Glutamatergic neuron (in vitro differentiated cells): ENCODE data around the gene C2CD2. TPM values are rescaled to one million over a fixed set of nuclear protein-coding genes. Genes with fewer than 3 reads are reported as not detected.

Source experiments
- DNase-seq: peaks from one replicate; pipeline ENCODE4 v3.0.0; 2022
- H3K27ac Mint-ChIP-seq: one replicate; pipeline ENCODE4 v1.8.0; 2020; ENCODE audit warnings: mild to moderate bottlenecking, mixed read lengths, inconsistent platforms; ENCODE audit not compliant: unreplicated experiment
- H3K27me3 Mint-ChIP-seq: one replicate; pipeline ENCODE4 v1.8.0; 2020; ENCODE audit warnings: mild to moderate bottlenecking, moderate library complexity, mixed read lengths, inconsistent platforms; ENCODE audit not compliant: unreplicated experiment
- H3K36me3 Mint-ChIP-seq: one replicate; pipeline ENCODE4 v1.8.0; 2020; ENCODE audit warnings: mild to moderate bottlenecking, mixed read lengths, inconsistent platforms; ENCODE audit not compliant: unreplicated experiment
- H3K4me1 Mint-ChIP-seq: one replicate; pipeline ENCODE4 v1.8.0; 2020; ENCODE audit warnings: mild to moderate bottlenecking, low read depth, mixed read lengths, inconsistent platforms; ENCODE audit not compliant: unreplicated experiment
- H3K4me3 Mint-ChIP-seq: one replicate; pipeline ENCODE4 v1.8.0; 2020; ENCODE audit warnings: mild to moderate bottlenecking, mixed read lengths, inconsistent platforms; ENCODE audit not compliant: unreplicated experiment
- H3K9me3 Mint-ChIP-seq: one replicate; pipeline ENCODE4 v1.8.0; 2020; ENCODE audit warnings: mild to moderate bottlenecking, moderate library complexity, mixed read lengths, inconsistent platforms; ENCODE audit not compliant: unreplicated experiment
- CTCF ChIP-seq: fragments of 200-600 bp; sonication (generic); IDR thresholded peaks from one replicate; pipeline ENCODE4 v1.5.0; 2021; ENCODE audit not compliant: partially characterized antibody, unreplicated experiment
- long read RNA-seq: library from polyadenylated mRNA; unstranded; transcript quantifications from one replicate; pipeline ENCODE4 v2.0.0, GENCODE V29; 2020; ENCODE audit not compliant: unreplicated experiment
- total RNA-seq: library from RNA; stranded (reverse); fragmentation: NEBNext Ultra II Directional; extraction: Animal tissue kit (Norgen Biotek cat#: 25700); gene quantifications from one replicate; pipeline ENCODE4 v1.2.1, GENCODE V29; 2021; ENCODE audit not compliant: unreplicated experiment

C2CD2 gene
- 0.78 TPM for total RNA-seq
- long read RNA-seq: 0 reads

- peak; percentile 40 for DNase-seq
- Mint-ChIP-seq H3K4me1 (peaks cover 5% of the 10 kb centered on the region), H3K36me3 (no peaks in the 10 kb centered on the region), H3K9me3 (peaks cover 12% of the 10 kb centered on the region), H3K27ac (no peak within 1 kb of the TSS), H3K4me3 (peak within 1 kb of the TSS; percentile 70), H3K27me3 (peaks cover 15% of the 10 kb centered on the region)
- no peak for TF ChIP-seq CTCF
These were observed at the start of gene C2CD2 for GRCh38 chr21:41953831-41954653. TSS of gene C2CD2 (minus strand) at chr21:41954018. CDS start at chr21:41953648, 370 bp downstream.

GRCh38 chr21:42003051-42003461, 49.2 kb upstream of the C2CD2 start:
- no peak overlapping the region for H3K4me3 Mint-ChIP-seq
- peaks cover 6% of the 10 kb centered on the region for H3K36me3 Mint-ChIP-seq
- no peaks in the 10 kb centered on the region for H3K4me1 Mint-ChIP-seq
- H3K27ac Mint-ChIP-seq: no peak overlapping the region
- H3K27me3 Mint-ChIP-seq: no peaks in the 10 kb centered on the region
- TF ChIP-seq CTCF: no peak
- DNase-seq: no peak
- peaks cover 2% of the 10 kb centered on the region for H3K9me3 Mint-ChIP-seq

- Mint-ChIP-seq H3K4me1 (no peaks in the 10 kb centered on the region), H3K27me3 (no peaks in the 10 kb centered on the region), H3K27ac (no peak overlapping the region)
These were observed 48.7 kb upstream of the C2CD2 start for GRCh38 chr21:42002421-42002958.

DNA sequence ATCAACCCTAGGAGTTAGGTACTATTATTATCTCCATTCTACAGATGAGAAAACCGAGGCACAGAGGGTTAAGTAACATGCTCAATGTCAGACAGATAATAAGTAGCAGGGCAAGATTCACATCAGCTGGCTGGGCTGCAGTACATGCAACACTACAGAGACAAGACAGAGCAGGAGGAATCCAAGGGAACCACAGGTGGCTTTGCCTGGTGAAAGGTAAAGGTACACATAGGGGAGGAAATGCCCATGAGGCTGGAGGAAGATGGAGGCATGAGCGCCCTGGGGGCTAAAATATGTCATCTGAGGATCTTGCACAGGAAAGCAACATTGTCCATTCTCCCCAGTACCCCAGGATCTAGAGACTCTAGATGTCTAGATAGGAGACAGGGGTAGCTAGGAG, 48.0 kb upstream of the C2CD2 start:
- H3K27ac Mint-ChIP-seq: no peak overlapping the region
- no peaks in the 10 kb centered on the region for H3K4me1 Mint-ChIP-seq
- H3K27me3 Mint-ChIP-seq: no peaks in the 10 kb centered on the region
- DNase-seq: no peak
- no peak overlapping the region for H3K4me3 Mint-ChIP-seq
- peaks cover 2% of the 10 kb centered on the region for H3K9me3 Mint-ChIP-seq
- peaks cover 6% of the 10 kb centered on the region for H3K36me3 Mint-ChIP-seq
- TF ChIP-seq CTCF: no peak

More at GRCh38 chr21:42002421-42002958, 48.7 kb upstream of the C2CD2 start:
- peaks cover 2% of the 10 kb centered on the region for H3K9me3 Mint-ChIP-seq
- TF ChIP-seq CTCF: no peak
- no peak for DNase-seq
- H3K4me3 Mint-ChIP-seq: no peak overlapping the region
- peaks cover 6% of the 10 kb centered on the region for H3K36me3 Mint-ChIP-seq

- Mint-ChIP-seq H3K4me3 (no peak overlapping the region), H3K4me1 (no peaks in the 10 kb centered on the region), H3K36me3 (peaks cover 12% of the 10 kb centered on the region), H3K27ac (no peak overlapping the region), H3K27me3 (no peaks in the 10 kb centered on the region), H3K9me3 (no peaks in the 10 kb centered on the region)
- TF ChIP-seq CTCF: no peak
- no peak for DNase-seq
These were observed 47.1 kb upstream of the C2CD2 start for GRCh38 chr21:42000908-42001307.
